BLaER1 treated with 17β-estradiol and CSF1 and Interleukin-3, amounts not matched to agents 10 nM and 100 nM (cell line): ENCODE results near the gene PSEN2.

Experiments used
- H3K27ac ChIP-seq, 11 experiments: shearing (Covaris generic); formaldehyde crosslinking; 2 replicates each; pipeline ENCODE4 v1.8.1; 2022
- H3K27me3 ChIP-seq, 11 experiments: shearing (Covaris generic); formaldehyde crosslinking; 2 replicates each; pipeline ENCODE4 v1.8.1; 2022
- H3K36me3 ChIP-seq, 11 experiments: shearing (Covaris generic); formaldehyde crosslinking; 2 replicates each; pipeline ENCODE4 v1.8.1; 2022
- H3K4me1 ChIP-seq, 10 experiments: shearing (Covaris generic); formaldehyde crosslinking; 2 replicates each; pipeline ENCODE4 v1.8.1; 2022
- H3K4me2 ChIP-seq, 11 experiments: shearing (Covaris generic); formaldehyde crosslinking; 2 replicates each; pipeline ENCODE4 v1.8.1; 2022
- H3K4me3 ChIP-seq, 10 experiments: shearing (Covaris generic); formaldehyde crosslinking; 2 replicates each; pipeline ENCODE4 v1.8.1; 2022
- H3K9ac ChIP-seq, 11 experiments: shearing (Covaris generic); formaldehyde crosslinking; 2 replicates each; pipeline ENCODE4 v1.8.1; 2022
- H3K9me3 ChIP-seq, 11 experiments: shearing (Covaris generic); formaldehyde crosslinking; replicated peaks in 1 of 11; 2 replicates each; pipeline ENCODE4 v1.8.1; 2022
- H4K20me1 ChIP-seq, 11 experiments: shearing (Covaris generic); formaldehyde crosslinking; 2 replicates each; pipeline ENCODE4 v1.8.1; 2022
- Cebpa-rat ChIP-seq, 11 experiments: shearing (Covaris generic); IDR thresholded peaks; 2 replicates each; pipeline ENCODE4 v1.8.1; 2022

Gene PSEN2

DNA sequence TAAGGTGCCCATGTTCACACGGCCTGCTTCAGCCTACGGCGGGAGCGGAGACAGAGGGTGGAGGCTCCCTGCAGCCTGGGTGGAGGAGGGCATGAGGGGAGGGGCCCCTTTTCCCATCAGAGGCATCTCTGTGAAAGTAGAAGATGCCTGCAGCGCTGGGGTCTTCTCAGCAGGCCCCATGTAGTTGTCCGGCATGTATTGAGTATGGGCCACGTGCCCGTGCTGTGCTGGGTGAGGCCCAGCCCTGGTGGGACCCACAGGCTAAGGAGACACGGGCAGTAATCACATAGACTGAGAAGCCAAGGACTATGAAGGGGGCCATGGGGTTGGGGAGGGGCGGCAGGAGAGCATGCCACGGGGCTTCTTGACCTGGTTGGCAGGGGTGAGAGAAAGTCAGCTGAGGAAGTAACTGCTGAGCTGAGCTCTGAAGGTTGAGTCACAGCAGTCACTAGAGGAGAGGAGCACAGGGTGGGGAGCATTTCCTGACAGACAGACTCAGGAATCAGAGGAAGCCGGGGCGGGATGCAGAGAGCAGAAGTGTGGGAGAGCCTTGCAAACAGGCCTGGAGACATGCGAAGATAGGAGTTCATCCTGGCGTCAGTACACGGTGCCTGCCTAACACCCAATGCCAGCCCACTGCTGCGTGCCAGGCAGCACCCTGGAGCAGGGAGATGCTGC lies 21.6 kb downstream of the PSEN2 start:
- Histone ChIP-seq H3K9me3 (0 out of 22 replicates have a peak, but pooled peaks cover 0 to 4% (median 0%) of the 10 kb centered on the region in 11 experiments), H3K36me3 (peaks cover 0 to 36% (median 0%) of the 10 kb centered on the region in 11 experiments; a peak in 2 of 22 replicates), H3K9ac (no peak overlapping the region; a peak in 1 of 22 replicates), H4K20me1 (peaks cover 0 to 2% (median 0%) of the 10 kb centered on the region in 11 experiments; a peak in 1 of 22 replicates), H3K4me2 (peak overlapping the region; percentile 46 to 78 (median 66)), H3K27me3 (no peaks in the 10 kb centered on the region), H3K4me1 (peaks cover 21 to 62% (median 46%) of the 10 kb centered on the region in 10 experiments), H3K27ac (peak overlapping the region in 5 of 11 experiments; percentile 21 to 54 (median 40); a peak in 6 of 22 replicates), H3K4me3 (no peak overlapping the region)
- no peak for TF ChIP-seq Cebpa-rat (IDR thresholded peaks at IDR 0.05)

DNA sequence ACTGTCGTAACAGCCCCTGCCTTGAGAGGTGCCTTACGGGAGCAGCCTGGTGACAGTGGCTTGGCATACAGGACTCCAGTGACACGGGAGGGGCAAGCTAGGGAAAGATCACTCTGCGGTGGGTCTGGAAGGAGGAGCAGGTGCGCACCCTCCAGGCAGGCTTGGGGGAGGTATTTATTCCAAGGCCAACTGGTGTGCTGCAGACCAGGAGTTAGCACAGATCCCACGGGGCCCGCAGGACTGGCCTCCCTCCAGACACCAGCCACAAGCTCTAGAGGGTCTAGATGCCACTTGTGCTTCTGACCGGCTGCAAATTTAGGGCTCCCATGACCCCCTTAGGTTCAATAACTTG lies 22.1 kb downstream of the PSEN2 start:
- H3K27ac ChIP-seq, result peak overlapping the region in 1 of 11 experiments; percentile 7; a peak in 1 of 22 replicates
- no peaks in the 10 kb centered on the region for H3K27me3 ChIP-seq
- H3K4me2 ChIP-seq, result peak overlapping the region; percentile 46 to 78 (median 66)
- peaks cover 0 to 36% (median 0%) of the 10 kb centered on the region in 11 experiments; a peak in 2 of 22 replicates for H3K36me3 ChIP-seq
- peaks cover 18 to 57% (median 41%) of the 10 kb centered on the region in 10 experiments for H3K4me1 ChIP-seq
- H3K9me3 ChIP-seq, result 0 out of 22 replicates have a peak, but pooled peaks cover 0 to 4% (median 0%) of the 10 kb centered on the region in 11 experiments
- H3K9ac ChIP-seq, result 0 out of 22 replicates have a peak overlapping the region, but pooled peaks of 1 of the 11 experiments have one; percentile 20
- no peaks in the 10 kb centered on the region for H4K20me1 ChIP-seq
- no peak overlapping the region for H3K4me3 ChIP-seq
- no peak for TF ChIP-seq Cebpa-rat (IDR thresholded peaks at IDR 0.05)

DNA sequence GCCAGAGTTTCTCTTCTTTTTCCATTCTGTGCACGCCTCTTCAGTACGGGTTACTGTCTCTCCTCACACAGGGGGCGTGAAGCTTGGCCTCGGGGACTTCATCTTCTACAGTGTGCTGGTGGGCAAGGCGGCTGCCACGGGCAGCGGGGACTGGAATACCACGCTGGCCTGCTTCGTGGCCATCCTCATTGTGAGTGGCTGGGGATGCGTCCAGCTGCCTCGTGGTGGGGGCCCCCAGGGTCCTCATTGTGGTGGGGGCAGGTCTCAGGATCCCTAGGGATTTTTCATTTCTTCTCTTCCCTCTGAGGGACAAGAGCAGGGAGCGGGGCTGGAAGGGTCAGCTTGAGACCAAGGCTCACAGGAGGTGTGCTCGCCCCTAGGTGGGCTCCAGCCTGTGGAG lies 23.5 kb downstream of the PSEN2 start:
- H3K36me3 ChIP-seq, result peaks cover 0 to 26% (median 0%) of the 10 kb centered on the region in 11 experiments; a peak in 2 of 22 replicates

DNA sequence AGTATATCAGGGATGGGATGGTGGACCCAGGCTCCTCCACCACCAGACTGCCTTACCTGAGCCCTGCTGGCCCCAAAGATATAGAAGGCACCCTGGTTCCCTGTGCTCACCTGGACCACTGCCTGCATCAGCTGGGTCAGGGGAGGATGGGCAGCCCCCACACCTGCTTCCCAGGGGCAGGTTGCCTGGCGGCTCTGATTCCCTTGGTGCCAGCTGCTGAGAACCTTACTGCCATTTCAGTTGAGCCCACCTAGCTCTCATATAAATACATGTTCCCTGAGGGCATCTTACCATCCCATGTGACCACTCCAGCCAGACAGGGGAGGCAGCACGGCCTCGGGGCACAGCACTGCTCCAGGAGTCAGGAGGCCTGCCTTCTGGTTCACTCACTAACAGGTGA lies 24.4 kb downstream of the PSEN2 start:
- Histone ChIP-seq H3K4me2 (no peak overlapping the region), H3K4me1 (peaks cover 18 to 44% (median 32%) of the 10 kb centered on the region in 10 experiments), H3K4me3 (no peak overlapping the region), H3K27ac (no peak overlapping the region), H3K9ac (no peak overlapping the region), H3K9me3 (no peaks in the 10 kb centered on the region), H4K20me1 (no peaks in the 10 kb centered on the region), H3K36me3 (peaks cover 0 to 33% (median 0%) of the 10 kb centered on the region in 11 experiments; a peak in 2 of 22 replicates), H3K27me3 (no peaks in the 10 kb centered on the region)
- TF ChIP-seq Cebpa-rat (IDR thresholded peaks at IDR 0.05), result no peak

More for the DNA sequence above, 23.5 kb downstream of the PSEN2 start:
- H3K27me3 ChIP-seq, result no peaks in the 10 kb centered on the region
- H3K9me3 ChIP-seq, result 0 out of 22 replicates have a peak, but pooled peaks cover 0 to under 1% (median 0%) of the 10 kb centered on the region in 11 experiments
- no peak overlapping the region for H3K4me2 ChIP-seq
- no peak overlapping the region for H3K9ac ChIP-seq
- TF ChIP-seq Cebpa-rat (IDR thresholded peaks at IDR 0.05), result no peak
- H3K27ac ChIP-seq, result no peak overlapping the region
- H3K4me1 ChIP-seq, result peaks cover 18 to 49% (median 37%) of the 10 kb centered on the region in 10 experiments
- H3K4me3 ChIP-seq, result no peak overlapping the region
- H4K20me1 ChIP-seq, result no peaks in the 10 kb centered on the region

DNA sequence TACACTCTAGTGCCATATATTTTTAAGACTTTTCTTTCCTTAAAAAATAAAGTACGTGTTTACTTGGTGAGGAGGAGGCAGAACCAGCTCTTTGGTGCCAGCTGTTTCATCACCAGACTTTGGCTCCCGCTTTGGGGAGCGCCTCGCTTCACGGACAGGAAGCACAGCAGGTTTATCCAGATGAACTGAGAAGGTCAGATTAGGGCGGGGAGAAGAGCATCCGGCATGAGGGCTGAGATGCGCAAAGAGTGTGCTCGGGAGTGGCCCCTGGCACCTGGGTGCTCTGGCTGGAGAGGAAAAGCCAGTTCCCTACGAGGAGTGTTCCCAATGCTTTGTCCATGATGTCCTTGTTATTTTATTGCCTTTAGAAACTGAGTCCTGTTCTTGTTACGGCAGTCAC lies 25.2 kb downstream of the PSEN2 start:
- no peaks in the 10 kb centered on the region for H4K20me1 ChIP-seq
- no peak overlapping the region for H3K4me3 ChIP-seq
- peaks cover 0 to 36% (median 0%) of the 10 kb centered on the region in 11 experiments; a peak in 2 of 22 replicates for H3K36me3 ChIP-seq
- H3K27ac ChIP-seq, result no peak overlapping the region
- H3K4me2 ChIP-seq, result no peak overlapping the region
- TF ChIP-seq Cebpa-rat (IDR thresholded peaks at IDR 0.05), result no peak
- H3K27me3 ChIP-seq, result no peaks in the 10 kb centered on the region
- peaks cover 18 to 36% (median 25%) of the 10 kb centered on the region in 10 experiments for H3K4me1 ChIP-seq
- H3K9ac ChIP-seq, result no peak overlapping the region
- H3K9me3 ChIP-seq, result no peaks in the 10 kb centered on the region

DNA sequence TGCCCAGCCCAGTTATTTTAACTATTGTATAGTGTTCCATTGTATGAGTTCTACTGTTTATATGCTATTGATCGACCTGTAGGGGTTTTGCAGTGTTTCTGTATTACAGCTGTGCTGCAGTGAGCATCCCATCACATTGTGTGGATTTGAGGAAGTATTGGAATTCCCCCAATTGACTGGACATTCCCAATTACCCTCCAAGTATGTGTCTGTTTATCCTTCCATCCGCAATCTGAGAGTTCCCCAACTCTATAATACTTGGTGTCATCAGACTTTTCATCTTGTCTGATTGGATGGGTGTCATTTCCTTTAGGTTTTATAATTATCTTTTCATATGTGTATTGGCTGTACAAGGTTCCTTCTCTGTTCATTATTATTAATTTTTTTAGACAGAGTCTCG lies 27.8 kb downstream of the PSEN2 start:
- H3K36me3 ChIP-seq, result peaks cover 0 to 31% (median 0%) of the 10 kb centered on the region in 11 experiments; a peak in 2 of 22 replicates
- H3K4me3 ChIP-seq, result no peak overlapping the region
- no peaks in the 10 kb centered on the region for H4K20me1 ChIP-seq
- no peaks in the 10 kb centered on the region for H3K9me3 ChIP-seq
- peaks cover 3 to 36% (median 21%) of the 10 kb centered on the region in 10 experiments; a peak in 16 of 20 replicates for H3K4me1 ChIP-seq
- H3K27ac ChIP-seq, result no peak overlapping the region
- H3K9ac ChIP-seq, result no peak overlapping the region
- no peaks in the 10 kb centered on the region for H3K27me3 ChIP-seq
- no peak overlapping the region for H3K4me2 ChIP-seq
- no peak for TF ChIP-seq Cebpa-rat (IDR thresholded peaks at IDR 0.05)

DNA sequence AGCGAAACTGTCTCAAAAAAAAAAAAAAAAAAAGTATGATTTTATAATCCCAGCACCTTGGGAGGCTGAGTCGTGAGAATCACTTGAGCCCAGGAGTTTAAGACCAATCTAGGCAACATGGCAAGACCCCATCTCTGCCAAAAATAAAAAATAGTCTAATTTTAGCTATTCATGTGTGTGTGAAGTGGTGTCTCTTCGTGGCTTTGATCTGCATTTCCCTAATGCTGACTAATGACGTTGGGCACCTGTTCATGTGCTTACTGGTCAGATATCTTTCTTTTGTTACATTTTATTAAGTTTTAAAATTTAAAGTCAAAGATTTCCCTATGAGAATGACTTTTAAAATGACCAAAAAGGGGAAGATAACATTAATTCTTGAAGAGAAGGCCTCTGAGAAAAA lies 31.0 kb downstream of the PSEN2 start:
- peaks cover 0 to 14% (median 0%) of the 10 kb centered on the region in 11 experiments; a peak in 1 of 22 replicates for H3K36me3 ChIP-seq
- H3K4me2 ChIP-seq, result peak overlapping the region in 7 of 11 experiments; percentile 9 to 90 (median 42); a peak in 10 of 22 replicates
- H3K9ac ChIP-seq, result no peak overlapping the region
- peaks cover 0 to 8% (median 0%) of the 10 kb centered on the region in 11 experiments; a peak in 2 of 22 replicates for H3K9me3 ChIP-seq
- H3K4me3 ChIP-seq, result no peak overlapping the region
- no peaks in the 10 kb centered on the region for H3K27me3 ChIP-seq
- peaks cover 14 to 60% (median 48%) of the 10 kb centered on the region in 10 experiments; a peak in 19 of 20 replicates for H3K4me1 ChIP-seq
- H3K27ac ChIP-seq, result no peak overlapping the region
- no peak for TF ChIP-seq Cebpa-rat (IDR thresholded peaks at IDR 0.05)
- no peaks in the 10 kb centered on the region for H4K20me1 ChIP-seq

DNA sequence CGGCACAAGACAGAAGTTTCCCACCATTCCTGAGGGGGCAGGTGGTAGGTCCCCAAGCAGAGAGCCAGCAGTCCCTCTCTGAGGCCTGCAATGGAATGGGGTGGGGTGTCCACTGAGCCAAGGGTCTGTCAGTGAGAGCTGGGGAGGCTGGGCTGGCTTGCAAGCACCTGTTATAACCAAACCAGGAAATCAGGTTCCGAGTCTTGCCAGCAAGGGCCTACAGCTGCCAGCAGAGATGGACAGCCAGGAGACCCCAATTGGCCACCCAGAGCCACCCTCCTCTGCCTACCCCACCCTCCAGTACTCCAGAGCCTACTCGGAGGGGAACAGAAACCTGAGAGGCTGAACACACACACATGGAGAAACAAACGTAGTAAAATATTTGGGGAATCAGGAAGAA lies 32.2 kb downstream of the PSEN2 start:
- Histone ChIP-seq H4K20me1 (no peaks in the 10 kb centered on the region), H3K9ac (no peak overlapping the region), H3K27me3 (no peaks in the 10 kb centered on the region), H3K9me3 (peaks cover 0 to 8% (median 0%) of the 10 kb centered on the region in 11 experiments; a peak in 2 of 22 replicates), H3K4me2 (peak overlapping the region in 8 of 11 experiments; percentile 9 to 90 (median 57); a peak in 14 of 22 replicates), H3K4me3 (no peak overlapping the region), H3K27ac (no peak overlapping the region), H3K36me3 (peaks cover 0 to 14% (median 0%) of the 10 kb centered on the region in 11 experiments; a peak in 1 of 22 replicates), H3K4me1 (peaks cover 14 to 72% (median 60%) of the 10 kb centered on the region in 10 experiments; a peak in 19 of 20 replicates)
- TF ChIP-seq Cebpa-rat (IDR thresholded peaks at IDR 0.05), result no peak
